Fibroblast of mammary gland (primary cell): ENCODE measurements around the gene LCNL1.

Experiments
- DNase-seq: peaks from one replicate; pipeline ENCODE4 v3.0.0-alpha.2; 2010; ENCODE audit warnings: low read depth
- H3K4me3 ChIP-seq: 2 replicates; pipeline ENCODE4 v1.5.1; 2011; ENCODE audit warnings: low read depth, mild to moderate bottlenecking, low read length, moderate library complexity; ENCODE audit not compliant: control insufficient read depth
- TF ChIP-seq, protein P1 (sequence below): conservative IDR thresholded peaks from 2 replicates; pipeline ENCODE4 v1.5.1; 2011; ENCODE audit warnings: low read depth, low read length, inconsistent platforms; ENCODE audit not compliant: control insufficient read depth, insufficient read depth

LCNL1 gene

DNA sequence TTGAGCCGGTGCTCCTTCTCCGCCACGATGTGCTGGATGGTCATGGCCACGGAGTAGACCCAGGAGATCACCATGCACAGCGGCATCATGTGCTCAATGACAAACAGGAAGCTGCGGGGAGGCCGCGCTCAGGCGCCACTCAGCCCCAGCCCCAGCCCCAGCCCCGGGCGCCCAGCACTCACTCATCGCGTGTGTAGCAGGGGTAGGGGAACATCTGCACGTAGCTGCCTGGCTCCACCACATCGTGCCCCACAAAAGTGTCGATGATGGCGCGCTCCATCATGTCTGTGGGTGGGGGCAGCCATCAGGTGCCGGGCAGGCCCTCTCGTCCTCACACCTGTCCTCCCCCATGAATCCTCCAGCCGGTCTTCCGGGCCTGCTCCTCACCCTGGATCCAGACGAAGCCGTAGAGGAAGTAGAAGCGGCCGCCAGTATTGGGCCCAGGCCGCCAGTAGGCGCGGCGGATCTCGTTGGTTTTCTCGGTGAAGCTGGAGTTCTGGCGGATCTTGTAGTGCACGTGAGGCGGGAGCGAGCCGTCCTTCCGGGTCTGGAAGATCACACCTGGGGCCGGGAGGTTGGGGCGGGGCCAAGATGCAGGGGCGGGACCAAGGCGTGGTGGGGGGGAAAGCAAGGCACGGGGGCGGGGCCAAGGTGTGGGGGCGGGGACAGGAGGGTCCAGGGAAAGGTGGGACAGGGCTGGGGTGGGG, 35.2 kb downstream of the LCNL1 start:
- TF ChIP-seq, protein P1, sequence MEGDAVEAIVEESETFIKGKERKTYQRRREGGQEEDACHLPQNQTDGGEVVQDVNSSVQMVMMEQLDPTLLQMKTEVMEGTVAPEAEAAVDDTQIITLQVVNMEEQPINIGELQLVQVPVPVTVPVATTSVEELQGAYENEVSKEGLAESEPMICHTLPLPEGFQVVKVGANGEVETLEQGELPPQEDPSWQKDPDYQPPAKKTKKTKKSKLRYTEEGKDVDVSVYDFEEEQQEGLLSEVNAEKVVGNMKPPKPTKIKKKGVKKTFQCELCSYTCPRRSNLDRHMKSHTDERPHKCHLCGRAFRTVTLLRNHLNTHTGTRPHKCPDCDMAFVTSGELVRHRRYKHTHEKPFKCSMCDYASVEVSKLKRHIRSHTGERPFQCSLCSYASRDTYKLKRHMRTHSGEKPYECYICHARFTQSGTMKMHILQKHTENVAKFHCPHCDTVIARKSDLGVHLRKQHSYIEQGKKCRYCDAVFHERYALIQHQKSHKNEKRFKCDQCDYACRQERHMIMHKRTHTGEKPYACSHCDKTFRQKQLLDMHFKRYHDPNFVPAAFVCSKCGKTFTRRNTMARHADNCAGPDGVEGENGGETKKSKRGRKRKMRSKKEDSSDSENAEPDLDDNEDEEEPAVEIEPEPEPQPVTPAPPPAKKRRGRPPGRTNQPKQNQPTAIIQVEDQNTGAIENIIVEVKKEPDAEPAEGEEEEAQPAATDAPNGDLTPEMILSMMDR: no peak
- no peak for DNase-seq
- H3K4me3 ChIP-seq: no peak overlapping the region

DNA sequence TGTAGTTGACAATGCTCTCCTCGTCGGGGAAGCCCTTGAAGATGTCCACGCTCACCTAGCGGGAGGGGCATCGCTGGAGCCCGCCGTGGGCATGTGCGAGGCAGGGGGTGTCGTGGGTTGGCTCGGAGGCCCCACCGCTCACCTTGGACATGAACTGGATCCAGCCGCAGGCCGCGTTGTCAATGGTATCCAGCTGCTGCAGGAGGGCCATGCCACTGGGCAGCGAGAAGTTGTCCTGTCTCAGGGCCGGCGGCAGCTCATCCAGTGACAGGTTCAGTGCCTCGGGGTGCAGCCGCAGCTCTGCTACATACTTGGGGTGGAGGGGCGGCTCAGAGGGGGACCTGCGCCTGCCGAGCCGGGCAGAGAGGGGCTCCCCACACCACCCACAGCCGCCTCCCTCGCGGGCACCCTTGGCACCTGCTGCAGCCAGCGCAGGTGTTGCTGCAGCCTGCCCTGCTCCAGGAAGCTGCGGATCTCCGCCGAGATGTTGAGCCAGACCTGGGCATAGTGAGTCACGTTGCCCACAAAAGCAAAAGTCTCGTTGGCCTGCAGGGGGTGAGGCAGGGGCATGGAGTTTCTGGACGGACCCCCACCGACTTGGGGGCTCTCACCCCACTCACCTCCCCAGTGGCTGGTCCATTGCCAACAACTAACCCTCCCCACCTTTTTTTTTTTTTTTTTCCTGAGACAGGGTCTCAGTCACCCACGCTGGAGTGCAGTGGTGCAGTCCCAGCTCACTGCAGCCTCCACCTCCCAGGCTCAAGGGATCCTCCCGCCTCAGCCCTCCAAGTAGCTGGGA, 36.2 kb downstream of the LCNL1 start:
- H3K4me3 ChIP-seq: no peak overlapping the region
- DNase-seq: no peak
- TF ChIP-seq, protein P1: no peak

DNA sequence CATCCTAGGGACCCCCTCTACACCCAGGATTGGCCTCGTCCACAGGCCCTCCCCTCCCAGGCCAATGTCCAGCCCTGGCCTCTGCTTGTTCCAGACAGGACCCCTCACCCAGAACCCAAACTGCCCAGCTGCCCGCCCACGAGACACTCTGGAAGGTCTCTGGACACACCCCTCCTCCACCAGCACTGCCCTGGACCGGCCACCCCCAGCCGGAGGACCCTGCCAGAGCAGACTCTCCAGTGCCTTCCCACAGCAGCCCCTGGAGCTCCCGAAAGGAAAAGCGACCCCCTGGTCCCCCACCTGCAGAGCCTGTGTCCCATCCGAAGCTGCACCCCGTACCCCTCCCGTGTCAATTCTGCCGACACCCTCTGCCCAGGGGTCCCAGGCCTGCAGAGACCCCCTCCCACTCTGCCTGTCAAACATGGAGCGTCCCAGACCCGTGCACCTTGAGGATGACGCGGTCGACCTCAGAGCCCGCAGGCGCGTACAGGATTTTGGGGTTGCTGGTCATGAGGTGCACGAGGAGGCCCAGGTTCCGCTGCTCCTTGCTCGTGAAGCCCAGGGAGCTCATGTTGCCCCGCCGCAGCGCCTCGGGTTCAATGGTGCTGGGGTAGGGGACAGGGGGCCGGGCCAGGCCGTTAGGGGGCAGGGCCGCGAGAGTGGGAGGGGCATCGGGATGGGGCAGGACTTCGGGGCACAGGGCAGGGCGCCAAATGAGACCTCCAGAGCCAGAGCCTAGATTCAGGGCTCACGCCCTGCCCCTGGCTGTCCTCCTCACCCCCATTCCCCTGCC, 37.3 kb downstream of the LCNL1 start:
- no peak for DNase-seq
- H3K4me3 ChIP-seq: no peak overlapping the region
- TF ChIP-seq, protein P1: no peak

DNA sequence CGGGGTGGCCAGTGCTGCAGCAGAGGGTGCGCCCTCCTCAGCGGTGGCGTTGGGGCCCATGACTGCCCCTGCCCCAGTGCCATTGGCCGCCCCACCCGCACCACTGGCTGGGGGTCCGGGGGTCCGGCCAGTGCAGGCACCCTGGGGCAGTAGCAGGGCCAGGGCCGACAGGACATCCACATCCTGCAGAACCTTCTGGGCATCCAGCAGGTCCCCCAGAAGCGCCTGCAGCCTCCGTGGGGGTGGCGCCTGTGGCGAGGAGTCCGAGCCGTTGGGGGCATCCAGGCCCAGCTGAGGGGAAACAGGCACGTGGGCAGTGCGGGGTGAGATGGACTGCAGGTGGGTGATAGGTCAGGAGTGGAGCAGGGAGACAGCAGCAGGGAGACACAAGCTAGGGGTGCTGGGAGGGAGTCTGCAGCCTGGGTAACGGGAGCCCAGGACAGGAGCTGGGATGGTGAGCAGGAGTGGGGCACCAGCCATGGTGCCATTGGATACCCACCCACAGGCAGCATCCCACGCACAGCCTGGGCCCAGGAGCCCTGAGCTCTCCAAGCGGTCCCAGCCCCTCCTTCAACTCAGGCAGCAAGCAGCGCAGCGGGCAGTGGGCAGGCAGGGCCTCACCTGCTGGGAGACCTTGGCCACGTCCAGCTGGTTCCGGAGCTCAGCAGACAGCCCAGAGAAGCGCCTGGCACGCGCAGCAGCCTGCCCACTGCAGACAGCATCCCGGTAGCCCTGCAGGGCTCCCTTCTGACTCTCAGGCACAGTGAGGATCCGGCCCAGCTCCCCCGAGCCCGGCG, 38.2 kb downstream of the LCNL1 start:
- DNase-seq: no peak
- TF ChIP-seq, protein P1: no peak
- H3K4me3 ChIP-seq: no peak overlapping the region

DNA sequence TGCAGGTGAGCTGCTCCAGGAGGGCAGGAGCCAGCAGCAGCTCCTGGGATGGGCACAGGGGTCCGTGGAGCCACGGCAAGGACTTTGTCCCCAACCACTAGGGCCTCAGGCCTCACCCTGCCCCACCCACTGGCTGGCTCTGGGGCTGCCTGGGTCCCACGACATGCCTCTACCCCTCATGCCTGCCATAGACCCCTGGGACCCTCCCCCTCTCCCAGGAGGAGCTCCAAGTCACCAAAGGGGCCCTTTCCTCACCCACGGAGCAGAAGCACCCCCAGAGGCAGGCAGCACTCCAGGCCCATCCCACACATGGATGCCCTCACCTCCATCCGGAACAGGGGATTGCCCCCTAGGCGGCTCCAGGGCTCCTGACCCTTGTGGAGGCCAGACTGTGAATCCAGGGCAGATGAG, 38.8 kb downstream of the LCNL1 start:
- DNase-seq: no peak
- TF ChIP-seq, protein P1: no peak
- no peak overlapping the region for H3K4me3 ChIP-seq
